GM03348 (cell line): Measurements from ENCODE around the gene GLT1D1.
"Not testable (repeated sequence)": the region's sequence is repeated elsewhere in the genome, so short reads cannot be mapped to it uniquely, and the experiment has no call there.

Experiments
- DNase-seq: peaks from one replicate; pipeline ENCODE4 v3.0.0; 2012; ENCODE audit warnings: low spot score

GLT1D1 gene

DNA sequence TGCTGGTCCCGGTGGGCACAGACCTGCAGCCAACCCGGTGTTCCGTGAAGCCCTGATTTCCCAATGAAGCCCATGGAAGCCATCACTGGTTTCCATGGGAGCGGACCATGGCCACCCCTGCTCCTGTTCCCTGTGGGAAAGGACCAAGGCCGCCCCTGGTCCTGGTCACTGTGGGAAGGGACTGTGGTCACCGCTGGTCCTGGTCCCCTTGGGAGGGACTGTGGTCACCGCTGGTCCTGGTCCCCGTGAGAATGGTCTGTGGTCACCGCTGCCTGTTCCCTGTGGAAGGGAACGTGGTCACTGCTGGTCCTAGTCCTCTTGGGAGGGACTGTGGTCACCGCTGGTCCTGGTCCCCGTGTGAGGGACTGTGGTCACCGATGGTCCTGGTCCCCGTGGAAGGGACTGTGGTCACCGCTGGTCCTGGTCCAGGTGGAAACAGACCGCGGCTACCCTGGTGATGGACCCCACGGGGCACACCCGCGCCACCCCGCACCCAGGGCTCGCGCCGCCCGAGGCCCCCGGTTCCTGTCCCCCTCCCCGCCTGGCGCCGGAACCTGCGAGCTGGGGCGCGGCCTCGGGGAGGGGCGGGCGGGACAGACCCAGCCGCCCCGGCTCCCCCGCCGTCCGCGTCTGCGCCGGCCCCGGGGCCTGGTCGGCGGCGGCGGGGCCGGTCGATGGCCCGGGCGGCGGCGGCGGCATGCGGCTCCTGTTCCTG is at the start of gene GLT1D1:
TSS of gene GLT1D1 (plus strand) at position 594 of the 715 bp plus-strand sequence. CDS start at position 698, 104 bp downstream.
- no peak for DNase-seq

DNA sequence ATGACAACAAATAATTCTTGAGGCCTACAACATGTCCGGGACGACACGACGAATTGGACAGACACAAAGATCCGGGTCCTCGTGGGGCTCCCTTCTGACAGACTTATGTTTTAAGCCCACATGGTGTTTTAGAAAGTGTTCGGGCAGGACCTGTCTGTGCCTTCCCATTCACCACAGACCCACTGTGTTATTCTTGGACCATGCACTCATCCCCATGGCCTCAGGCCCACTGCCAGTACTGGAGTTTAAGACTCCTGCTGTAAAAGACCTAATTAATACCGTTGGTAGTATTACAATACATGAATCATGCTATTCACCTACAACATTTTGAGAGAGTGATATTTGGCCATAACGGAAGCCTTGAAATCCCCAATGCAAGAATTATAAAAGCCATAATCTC is 49.5 kb upstream of the GLT1D1 start:
- no peak for DNase-seq

DNA sequence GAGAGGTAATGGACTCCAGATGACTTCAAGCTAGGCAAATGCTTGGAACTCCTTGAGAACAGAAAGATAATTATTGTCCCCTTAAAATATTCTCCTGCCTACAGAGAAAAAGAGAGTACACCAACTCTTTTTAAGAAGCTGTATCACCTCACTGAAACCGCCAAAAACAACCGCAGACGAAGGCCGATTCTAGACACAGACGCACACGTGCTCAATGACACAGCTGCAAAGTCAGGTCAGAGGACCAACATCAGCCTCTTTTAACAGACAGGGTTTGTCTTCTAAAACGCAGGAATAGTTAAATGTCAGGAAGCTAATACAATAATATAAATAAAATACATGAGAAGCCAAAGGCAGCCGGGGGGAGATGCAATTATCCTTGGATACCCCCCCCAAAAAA is 48.5 kb upstream of the GLT1D1 start:
- no peak for DNase-seq

DNA sequence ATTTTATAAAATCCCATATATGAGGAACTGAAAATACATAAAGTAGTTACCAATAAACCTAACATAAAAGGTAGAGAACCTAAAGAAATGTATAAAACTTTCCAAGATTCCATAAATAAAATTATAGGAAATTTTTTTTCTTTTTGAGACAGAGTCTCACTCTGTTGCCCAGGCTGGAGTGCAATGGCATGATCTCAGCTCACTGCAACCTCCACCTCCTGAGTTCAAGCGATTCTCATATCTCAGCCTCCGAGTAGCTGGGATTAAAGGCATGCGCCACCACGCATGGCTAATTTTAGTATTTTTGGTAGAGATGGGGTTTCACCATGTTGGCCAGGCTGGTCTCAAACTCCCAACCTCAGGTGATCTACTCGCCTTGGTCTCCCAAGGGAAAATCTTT is 47.9 kb upstream of the GLT1D1 start:
- DNase-seq: not testable (repeated sequence)

DNA sequence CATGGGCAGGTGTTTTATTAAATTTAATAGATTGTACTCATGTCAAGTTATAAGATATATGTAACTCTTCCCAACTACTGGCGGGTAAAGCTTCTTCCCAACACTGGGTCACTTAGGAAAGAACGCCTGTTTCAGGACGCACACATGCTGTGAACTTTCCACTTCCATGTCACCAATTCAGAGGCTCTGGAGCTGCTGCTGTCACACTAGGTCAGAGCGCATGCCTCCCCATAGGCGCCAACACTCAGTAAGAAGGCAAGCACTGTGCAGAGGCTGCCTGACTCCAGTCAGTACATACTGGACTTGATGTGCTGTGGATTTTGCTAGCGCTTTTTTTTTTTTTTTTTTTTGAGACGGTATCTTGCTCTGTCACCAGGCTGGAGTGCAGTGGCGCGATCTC is 46.7 kb upstream of the GLT1D1 start:
- DNase-seq: no peak

DNA sequence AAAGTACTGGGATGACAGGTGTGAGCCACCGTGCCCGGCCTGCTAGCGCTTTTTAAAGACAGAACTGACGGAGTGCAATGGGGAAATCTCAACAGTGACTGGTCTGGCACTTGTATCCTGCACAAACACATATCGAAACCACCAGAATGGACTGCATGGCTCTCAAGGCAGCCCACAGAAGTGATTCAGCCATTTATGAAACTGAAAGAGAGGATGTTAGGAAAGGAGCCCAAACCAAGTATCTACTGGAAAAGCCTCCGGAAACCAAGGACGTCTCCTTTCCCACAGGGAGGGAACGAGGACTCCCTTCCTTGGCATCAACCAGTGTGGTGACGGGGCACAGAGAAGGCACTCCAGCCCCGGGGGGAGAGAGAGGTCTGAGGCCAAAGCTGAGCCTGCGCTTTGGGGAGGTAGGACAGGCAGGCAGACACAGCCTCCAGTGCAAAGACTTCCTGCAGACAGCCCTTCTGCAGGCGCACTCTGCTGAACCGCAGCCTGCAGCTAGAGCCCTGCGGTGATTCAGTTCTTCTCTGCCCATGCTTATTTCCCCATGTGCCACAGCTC is 46.0 kb upstream of the GLT1D1 start:
- no peak for DNase-seq

DNA sequence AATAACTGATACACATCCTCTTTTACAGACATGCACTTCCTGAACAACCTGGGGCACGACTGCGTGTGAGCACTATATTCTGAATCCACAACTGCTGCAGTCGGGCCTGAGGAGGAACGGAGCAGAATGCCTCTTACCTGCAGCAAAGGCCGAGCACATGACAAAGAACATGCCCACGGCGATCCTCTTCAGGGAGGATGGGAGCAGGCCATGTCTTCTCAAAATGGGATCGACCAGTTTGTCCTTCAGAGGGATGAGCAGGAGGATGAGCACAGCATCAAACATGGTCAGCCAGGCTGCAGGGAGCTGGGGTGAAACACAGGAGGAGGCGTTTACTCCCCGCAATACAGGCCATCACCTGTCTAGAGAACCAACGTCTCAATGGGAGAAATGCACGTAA is 44.6 kb upstream of the GLT1D1 start:
- DNase-seq: no peak

DNA sequence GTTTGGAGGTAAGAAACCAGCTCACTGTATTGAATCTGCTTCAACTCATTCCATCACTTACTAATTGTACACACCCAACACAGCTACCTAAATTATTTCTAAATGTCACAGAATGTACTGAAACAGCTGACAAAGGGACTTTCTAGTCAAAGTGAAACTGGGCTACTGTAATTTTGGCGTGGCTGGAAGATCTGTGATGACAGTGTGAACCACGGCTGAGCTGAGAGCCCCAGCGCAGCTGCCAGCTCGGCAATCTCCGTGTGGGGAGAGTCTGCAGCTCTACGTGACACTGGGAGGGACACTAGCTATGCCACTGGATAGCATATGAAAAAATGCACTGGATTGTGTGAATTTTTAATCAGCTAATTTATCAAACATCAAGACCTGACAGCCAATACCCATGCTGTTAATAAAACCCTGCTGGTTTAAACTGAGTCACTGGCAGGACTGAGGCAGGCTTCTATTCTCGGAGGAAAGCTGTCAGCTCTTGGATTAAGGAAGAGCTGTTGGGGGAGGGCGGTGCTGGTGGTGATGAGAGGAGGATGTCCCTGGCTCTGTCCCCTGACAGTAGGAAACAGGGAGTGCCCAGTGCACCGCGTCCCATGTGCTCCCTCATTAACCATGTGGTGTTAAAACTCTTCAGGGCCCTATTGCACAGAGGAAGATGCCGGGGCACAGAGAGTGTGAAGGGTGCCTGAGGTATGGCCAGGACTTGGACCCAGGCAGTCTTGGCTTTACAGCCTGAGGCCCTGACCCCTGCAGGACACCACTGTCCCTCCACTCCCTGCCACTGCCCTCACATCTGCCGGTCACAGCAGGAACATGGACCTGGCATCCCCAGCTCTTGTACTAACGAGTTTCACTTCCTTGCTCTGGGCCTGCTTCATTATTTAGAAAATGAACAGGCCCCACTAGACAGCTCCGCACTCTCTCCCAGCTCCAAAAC is 42.8 kb upstream of the GLT1D1 start:
- peak; percentile 74 for DNase-seq

DNA sequence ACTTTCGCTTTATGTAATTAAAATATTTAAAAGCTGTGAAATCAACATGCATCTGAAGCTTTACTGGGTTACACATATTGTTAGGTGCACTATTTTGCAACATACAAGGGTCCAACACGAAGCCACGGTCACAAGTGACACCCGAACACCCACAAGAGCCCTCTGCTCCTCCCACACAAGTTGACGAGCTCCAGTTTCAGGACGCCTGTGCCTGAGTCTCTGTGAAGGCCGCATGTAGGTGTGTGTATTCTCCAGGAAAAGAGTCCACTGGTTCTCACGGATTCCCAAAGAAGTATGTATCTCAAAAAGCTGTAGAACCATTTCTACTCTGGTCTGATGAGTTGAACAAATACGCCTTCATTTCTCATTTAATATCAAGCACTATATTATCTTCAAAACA is 41.5 kb upstream of the GLT1D1 start:
- no peak for DNase-seq

GRCh38 chr12:128813392-128813791 is 39.9 kb upstream of the GLT1D1 start:
- DNase-seq: no peak

DNA sequence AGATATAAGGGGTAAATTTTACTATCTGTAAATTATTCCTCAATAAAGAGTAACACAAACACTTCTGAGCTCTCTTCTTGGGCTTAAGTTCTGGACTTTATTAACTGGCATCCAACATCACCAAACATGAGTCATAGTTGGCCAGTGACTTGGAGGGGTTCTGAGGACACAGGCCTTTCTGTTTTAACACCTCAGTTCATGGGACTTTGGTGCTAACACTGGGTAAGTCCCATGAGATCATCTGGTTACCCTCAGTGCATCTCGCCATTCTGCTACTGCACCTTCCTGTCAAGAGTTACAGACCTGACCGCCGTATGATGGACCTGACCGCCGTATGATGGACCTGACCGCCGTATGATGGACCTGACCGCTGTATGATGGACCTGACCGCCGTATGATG is 39.4 kb upstream of the GLT1D1 start:
- DNase-seq: no peak

- DNase-seq: no peak
Measured at GRCh38 chr12:128814411-128815261, 38.6 kb upstream of the GLT1D1 start.

- no peak for DNase-seq
Measured at GRCh38 chr12:128815779-128816642, 37.3 kb upstream of the GLT1D1 start.

DNA sequence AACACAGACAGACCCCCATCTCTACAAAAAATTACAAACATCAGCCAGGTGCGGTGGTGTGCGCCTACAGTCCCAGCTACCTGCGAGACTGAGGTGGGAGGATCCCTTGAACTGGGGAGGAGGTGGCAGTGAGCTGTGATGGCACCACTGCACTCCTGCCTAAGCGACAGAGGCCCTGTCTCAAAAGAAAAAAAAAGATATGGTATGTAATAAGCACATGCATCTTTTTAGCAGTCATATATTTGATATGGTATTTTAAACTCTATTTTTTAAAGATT is 36.7 kb upstream of the GLT1D1 start:
- no peak for DNase-seq

- DNase-seq: no peak
Measured at GRCh38 chr12:128817111-128818015, 35.9 kb upstream of the GLT1D1 start.

GRCh38 chr12:128818065-128819022 is 34.9 kb upstream of the GLT1D1 start:
- DNase-seq: peak; percentile 72

DNA sequence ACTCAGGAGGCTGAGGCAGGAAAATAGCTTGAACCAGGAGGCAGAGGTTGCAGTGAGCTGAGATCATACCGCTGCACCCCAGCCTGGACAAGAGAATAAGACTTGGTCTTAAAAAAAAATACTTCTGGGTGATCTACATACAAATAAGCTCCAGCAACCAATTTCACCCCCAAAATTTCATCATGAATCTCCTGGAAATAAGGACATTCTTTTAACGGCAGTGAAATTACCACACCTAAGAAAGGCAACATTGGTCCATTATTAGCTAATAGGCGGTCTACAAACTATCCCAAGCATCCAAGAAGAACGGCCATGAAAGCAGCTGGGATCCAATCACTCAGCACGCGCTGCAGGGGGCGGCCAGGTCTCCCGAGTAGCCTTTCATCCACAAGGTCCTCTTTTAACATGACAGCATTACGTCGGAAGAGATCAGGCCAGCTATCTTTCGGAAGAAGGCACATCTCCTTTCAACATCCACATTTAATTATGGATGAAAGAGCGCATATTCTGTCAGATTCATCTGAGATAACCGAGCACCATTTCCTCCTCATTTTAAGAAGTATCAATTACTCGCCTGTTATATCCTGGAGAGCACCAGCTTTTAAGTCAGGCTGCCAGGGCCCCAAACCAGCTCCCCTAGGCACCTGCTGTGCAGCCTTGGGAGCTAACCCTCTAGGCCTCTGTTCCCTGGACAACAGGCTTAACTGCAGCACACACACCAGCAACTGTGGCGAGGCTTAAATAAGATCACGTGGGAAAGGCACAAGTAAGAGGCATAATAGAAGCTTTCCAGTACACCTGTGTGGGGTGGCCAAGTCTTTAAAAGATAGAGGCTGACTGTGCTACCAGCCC is 33.8 kb upstream of the GLT1D1 start:
- DNase-seq: no peak

DNA sequence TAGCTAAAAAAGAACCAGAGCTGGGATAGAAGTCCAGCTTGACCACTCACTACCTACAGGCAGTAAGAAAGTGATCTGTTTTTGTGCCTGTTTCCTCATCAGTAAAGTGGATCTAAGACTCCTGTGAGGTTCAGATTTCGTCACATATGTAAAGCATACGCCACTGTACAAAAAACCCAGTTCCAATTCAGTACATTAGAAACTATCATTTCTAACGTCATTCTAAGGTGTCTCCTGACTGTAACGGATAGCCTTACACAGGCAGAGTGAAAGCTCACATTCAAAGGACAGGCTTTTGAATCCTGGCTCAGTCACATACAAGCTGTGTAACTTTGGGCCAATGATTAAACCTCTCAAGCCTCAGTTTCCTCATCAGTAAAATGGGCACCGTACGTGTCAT is 33.0 kb upstream of the GLT1D1 start:
- no peak for DNase-seq
